GM13977 (cell line): Measurements from ENCODE around the gene CLEC17A.

ENCODE experiments used
- DNase-seq: peaks from one replicate; pipeline ENCODE4 v3.0.0; 2012; ENCODE audit warnings: low spot score
- in situ Hi-C: fragments of 300-500 bp; cut with MboI; formaldehyde crosslinking; loops from one replicate; pipeline ENCODE4 v1.12.0; 2022; ENCODE audit warnings: low sequenced_read_pairs, low pct_unique_long_range_greater_than_20kb, mixed read lengths, inconsistent platforms; ENCODE audit not compliant: unreplicated experiment
- TF ChIP-seq, protein P1 (sequence below): IDR thresholded peaks from 2 replicates; pipeline ENCODE4 v1.5.1; 2012; ENCODE audit warnings: mild to moderate bottlenecking, control low read depth; ENCODE audit not compliant: insufficient read depth; ENCODE audit errors: extremely low read depth, missing control alignments

Gene CLEC17A

DNA sequence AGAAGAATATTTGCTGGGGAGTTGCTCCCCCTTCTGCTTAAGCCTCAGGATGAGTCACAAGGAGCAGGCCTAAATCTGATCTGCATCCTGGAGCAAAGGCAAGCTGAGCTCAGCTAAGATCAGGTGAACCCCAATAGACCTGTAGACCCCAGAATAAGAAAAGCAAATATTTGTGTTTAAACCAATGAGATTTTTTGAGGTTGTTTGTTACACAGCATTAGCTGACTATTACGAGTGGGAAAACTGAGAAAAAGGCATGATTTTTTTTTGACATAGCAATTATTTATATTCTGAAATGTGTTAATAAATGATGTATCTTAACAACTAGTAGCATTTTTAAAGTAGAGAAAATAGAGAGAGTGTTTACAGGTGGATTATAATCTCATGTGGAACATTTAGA is 46.7 kb downstream of the CLEC17A start:
- TF ChIP-seq, protein P1, sequence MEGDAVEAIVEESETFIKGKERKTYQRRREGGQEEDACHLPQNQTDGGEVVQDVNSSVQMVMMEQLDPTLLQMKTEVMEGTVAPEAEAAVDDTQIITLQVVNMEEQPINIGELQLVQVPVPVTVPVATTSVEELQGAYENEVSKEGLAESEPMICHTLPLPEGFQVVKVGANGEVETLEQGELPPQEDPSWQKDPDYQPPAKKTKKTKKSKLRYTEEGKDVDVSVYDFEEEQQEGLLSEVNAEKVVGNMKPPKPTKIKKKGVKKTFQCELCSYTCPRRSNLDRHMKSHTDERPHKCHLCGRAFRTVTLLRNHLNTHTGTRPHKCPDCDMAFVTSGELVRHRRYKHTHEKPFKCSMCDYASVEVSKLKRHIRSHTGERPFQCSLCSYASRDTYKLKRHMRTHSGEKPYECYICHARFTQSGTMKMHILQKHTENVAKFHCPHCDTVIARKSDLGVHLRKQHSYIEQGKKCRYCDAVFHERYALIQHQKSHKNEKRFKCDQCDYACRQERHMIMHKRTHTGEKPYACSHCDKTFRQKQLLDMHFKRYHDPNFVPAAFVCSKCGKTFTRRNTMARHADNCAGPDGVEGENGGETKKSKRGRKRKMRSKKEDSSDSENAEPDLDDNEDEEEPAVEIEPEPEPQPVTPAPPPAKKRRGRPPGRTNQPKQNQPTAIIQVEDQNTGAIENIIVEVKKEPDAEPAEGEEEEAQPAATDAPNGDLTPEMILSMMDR, result no peak
- in situ Hi-C loops, result no loop called here
- no peak for DNase-seq

DNA sequence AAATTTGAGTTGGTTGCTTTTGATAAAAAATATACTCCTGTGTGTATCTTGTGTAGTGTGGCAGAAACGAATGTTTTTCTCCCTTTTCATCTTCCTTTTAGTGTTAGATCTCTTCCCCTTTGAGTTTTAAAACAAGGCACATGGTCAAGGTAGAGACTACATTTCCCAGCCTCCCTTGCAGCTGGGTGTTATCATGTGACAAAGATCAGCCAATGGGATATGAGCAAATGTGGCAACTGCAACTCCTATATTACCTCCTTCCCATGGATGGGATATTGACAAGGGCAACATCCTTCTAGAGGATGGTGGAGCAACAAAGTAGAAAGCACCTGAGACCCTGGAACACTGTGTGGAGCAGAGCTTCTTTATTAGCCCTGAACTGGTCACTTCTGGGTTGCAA is 49.4 kb downstream of the CLEC17A start:
- TF ChIP-seq, protein P1, result no peak
- DNase-seq, result peak; percentile 42
- in situ Hi-C loops, result no loop called here

DNA sequence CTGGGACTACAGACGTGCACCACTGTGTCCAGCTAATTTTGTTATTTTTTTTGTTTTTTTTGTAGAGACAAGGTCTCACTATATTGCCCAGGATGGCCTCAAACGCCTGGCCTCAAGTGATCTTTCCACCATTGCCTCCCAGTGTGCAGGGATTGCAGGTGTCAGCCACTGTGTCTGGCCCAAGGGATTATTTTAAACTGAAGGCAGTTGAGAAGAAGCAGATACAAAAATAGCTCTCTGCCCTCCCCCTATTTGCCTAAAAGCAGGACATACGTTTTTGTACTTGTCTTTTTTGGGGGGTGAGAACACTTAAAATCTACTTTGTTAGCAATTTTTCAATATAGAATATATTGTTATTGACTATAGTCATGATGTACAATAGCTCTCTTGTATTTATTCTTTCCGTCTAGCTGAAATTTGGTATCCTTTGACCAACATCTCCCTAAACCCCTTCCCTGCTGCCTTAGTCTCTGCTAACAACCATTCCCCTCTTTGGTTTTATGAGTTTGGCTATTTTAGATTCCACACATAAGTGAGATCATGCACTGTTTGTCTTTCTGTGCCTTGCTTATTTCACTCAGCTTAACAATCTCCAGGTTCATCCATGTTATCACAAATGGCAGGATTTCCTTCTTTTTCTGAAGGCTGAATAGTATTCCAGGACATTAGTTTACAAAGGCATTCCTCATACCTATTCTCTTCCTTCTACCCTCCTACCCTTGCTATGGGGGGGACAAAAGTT is 56.8 kb downstream of the CLEC17A start:
- DNase-seq, result no peak
- TF ChIP-seq, protein P1, result no peak
- in situ Hi-C loops, result no loop called here

DNA sequence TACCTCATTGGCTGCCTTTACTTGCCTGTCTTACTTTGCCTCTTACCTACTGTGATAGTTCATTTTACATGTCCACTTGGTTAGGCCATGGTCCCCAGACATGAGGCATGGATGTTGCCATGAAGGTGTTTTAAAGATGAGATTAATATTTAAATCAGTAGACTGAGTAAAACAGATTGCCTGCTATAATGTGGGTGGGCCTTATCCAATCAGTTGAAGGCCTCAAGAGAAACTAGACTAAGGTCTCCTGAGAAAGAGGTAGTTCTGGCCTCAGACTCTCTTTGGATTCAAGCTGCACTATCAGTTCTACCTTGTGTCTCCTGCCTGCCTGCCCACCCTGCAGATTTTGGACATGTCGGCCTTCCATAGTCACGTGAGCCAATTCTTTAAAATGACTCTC is 65.6 kb downstream of the CLEC17A start:
- in situ Hi-C loops, result no loop called here
- DNase-seq, result no peak
- TF ChIP-seq, protein P1, result no peak

DNA sequence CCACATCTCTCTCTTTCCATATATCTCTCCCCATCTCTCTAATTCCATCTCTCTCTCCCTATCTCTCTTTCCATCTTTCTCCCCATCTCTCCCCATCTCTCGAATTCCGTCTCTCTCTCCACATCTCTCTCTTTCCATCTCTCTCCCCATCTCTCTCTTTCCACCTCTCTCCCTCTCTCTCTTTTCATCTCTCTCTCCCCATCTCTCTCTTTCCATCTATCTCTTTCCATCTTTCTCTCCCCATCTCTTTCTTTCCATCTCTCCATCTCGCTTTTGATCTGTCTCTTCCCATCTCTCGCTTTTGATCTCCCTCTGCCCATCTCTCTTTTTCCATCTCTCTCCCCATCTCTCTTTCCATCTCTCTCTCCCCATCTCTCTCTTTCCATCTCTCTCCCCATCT is 66.1 kb downstream of the CLEC17A start:
- in situ Hi-C loops, result no loop called here
- TF ChIP-seq, protein P1, result no peak

DNA sequence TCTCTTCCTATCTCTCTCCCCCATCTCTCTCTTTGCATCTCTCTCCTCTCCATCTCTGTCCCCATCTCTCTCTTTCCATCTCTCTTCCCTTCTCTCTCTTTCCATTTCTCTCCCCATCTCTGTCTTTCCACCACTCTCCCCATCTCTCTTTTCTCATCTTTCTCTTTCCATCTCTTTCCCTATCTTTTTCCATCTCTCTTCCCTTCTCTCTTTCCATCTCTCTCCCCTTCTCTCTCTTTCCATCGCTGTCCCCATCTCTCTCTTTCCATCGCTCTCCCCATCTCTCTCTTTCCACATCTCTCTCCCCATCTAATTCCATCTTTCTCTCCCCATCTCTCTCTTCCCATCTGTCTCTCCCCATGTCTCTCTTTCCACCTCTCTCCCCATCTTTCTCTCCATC is 67.3 kb downstream of the CLEC17A start:
- no peak for DNase-seq

More for the DNA sequence above, 66.1 kb downstream of the CLEC17A start:
- DNase-seq, result no peak

More for the DNA sequence above, 67.3 kb downstream of the CLEC17A start:
- in situ Hi-C loops, result no loop called here
- TF ChIP-seq, protein P1, result no peak
